GM12878 (cell line): Measurements from ENCODE around the gene OR2B2. TPM values are rescaled to one million over a fixed set of nuclear protein-coding genes. Genes with fewer than 3 reads are reported as not detected.
"Not testable (repeated sequence)": the region's sequence is repeated elsewhere in the genome, so short reads cannot be mapped to it uniquely, and the experiment has no call there.

Experiments used
- ATAC-seq: fragments of 200-7000 bp; cut with Tn5 transposase; 3 replicates; pipeline ENCODE4 v1.9.1; 2020; ENCODE audit warnings: mild to moderate bottlenecking, moderate library complexity
- BruUV-seq: library from RNA; stranded (reverse); fragments of 400-500 nt; replicated peaks from 2 replicates; lab custom pipeline; 2021; lab: Mats Ljungman, UMichigan
- CTCF ChIA-PET: fragments of 300-600 bp; sonication (Branson Sonifier 250); formaldehyde crosslinking; extraction: SDS; loops from one replicate; lab custom pipeline; 2021; ENCODE audit warnings: inconsistent platforms; lab: Yijun Ruan, JAX
- POLR2A ChIA-PET: fragments of 350-600 bp; formaldehyde crosslinking; extraction: SDS; loops from one replicate; lab custom pipeline; 2021; ENCODE audit warnings: inconsistent platforms; lab: Charles Lee
- RAD21 ChIA-PET: fragments of 300-600 bp; sonication (Branson Sonifier 250); formaldehyde crosslinking; loops from one replicate; lab custom pipeline; 2023; ENCODE audit warnings: antibody characterized with exemption; ENCODE audit not compliant: unreplicated experiment; lab: Charles Lee
- SMC1A ChIA-PET: fragments of 300-600 bp; sonication (Branson Sonifier 250); formaldehyde crosslinking; loops from one replicate; lab custom pipeline; 2023; ENCODE audit not compliant: unreplicated experiment, uncharacterized antibody; lab: Charles Lee
- DNase-seq: peaks from one replicate; pipeline ENCODE4 v3.0.0-alpha.2; 2011; ENCODE audit warnings: low read depth, low spot score
- FAIRE-seq: peaks from 3 replicates; lab custom pipeline; 2011; peaks lifted over from hg19 to GRCh38; lab: Jason Lieb, UNC
- H2AFZ ChIP-seq: 2 replicates; pipeline ENCODE4 v1.6.0; 2011; ENCODE audit warnings: low read depth, low read length, control low read depth; ENCODE audit not compliant: control insufficient read depth
- H3K27ac ChIP-seq: 2 replicates; pipeline ENCODE4 v1.5.1; 2011; ENCODE audit warnings: control low read depth; ENCODE audit not compliant: control insufficient read depth, insufficient read depth
- H3K27me3 ChIP-seq, 2 experiments: replicated peaks in 1 of 2; 2 replicates each; pipeline versions ENCODE4 v1.6.0 to v1.6.1; 2011; ENCODE audit warnings: low read length in 1 of 2; ENCODE audit not compliant: control insufficient read depth in 2 of 2, insufficient read depth in 2 of 2
- H3K36me3 ChIP-seq, 2 experiments: 2 replicates each; pipeline ENCODE4 v1.5.1; 2011; ENCODE audit warnings: low read length in 1 of 2; ENCODE audit not compliant: control insufficient read depth in 2 of 2, insufficient read depth in 2 of 2
- H3K4me1 ChIP-seq: 2 replicates; pipeline ENCODE4 v1.6.1; 2011; ENCODE audit warnings: mild to moderate bottlenecking, low read length, moderate library complexity, mixed read lengths; ENCODE audit not compliant: control insufficient read depth, insufficient read depth
- H3K4me2 ChIP-seq: 2 replicates; pipeline ENCODE4 v1.6.0; 2011; ENCODE audit warnings: control low read depth; ENCODE audit not compliant: control insufficient read depth, insufficient read depth
- H3K4me3 ChIP-seq: fragments of 200-600 bp; sonication (generic); 2 replicates; pipeline ENCODE4 v1.5.1; 2016
- H3K79me2 ChIP-seq: 2 replicates; pipeline ENCODE4 v1.6.0; 2011; ENCODE audit warnings: low read length; ENCODE audit not compliant: control insufficient read depth, insufficient read depth
- H3K9ac ChIP-seq: 2 replicates; pipeline ENCODE4 v1.8.0; 2011; ENCODE audit warnings: low read length, control low read depth, mixed read lengths; ENCODE audit not compliant: control insufficient read depth, insufficient read depth
- H3K9me3 ChIP-seq: replicated peaks from 3 replicates; pipeline ENCODE4 v1.5.1; 2011; ENCODE audit warnings: mild to moderate bottlenecking, low read length; ENCODE audit not compliant: control insufficient read depth, insufficient read depth
- H4K20me1 ChIP-seq: 2 replicates; pipeline ENCODE4 v1.6.0; 2011; ENCODE audit not compliant: control insufficient read depth, insufficient read depth
- CBFB ChIP-seq: IDR thresholded peaks from 2 replicates; pipeline ENCODE4 v1.6.1; 2016; ENCODE audit warnings: antibody characterized with exemption, low read depth
- FOS ChIP-seq: IDR thresholded peaks from 3 replicates; pipeline ENCODE4 v1.6.1; 2011; ENCODE audit warnings: borderline replicate concordance; ENCODE audit not compliant: insufficient read length; ENCODE audit errors: extremely low read depth
- SIN3A ChIP-seq: IDR thresholded peaks from 2 replicates; pipeline ENCODE4 v1.6.1; 2012; ENCODE audit warnings: low read depth, low read length, improper control_type of control experiment
- SMAD1 ChIP-seq: fragments of 450-650 bp; IDR thresholded peaks from 2 replicates; pipeline ENCODE4 v1.6.1; 2018; ENCODE audit warnings: mild to moderate bottlenecking, low read depth; ENCODE audit not compliant: partially characterized antibody
- SREBF1 ChIP-seq: IDR thresholded peaks from 2 replicates; pipeline ENCODE4 v1.6.1; 2012; ENCODE audit warnings: mild to moderate bottlenecking, low read length
- USF2 ChIP-seq: IDR thresholded peaks from 2 replicates; pipeline ENCODE4 v1.6.1; 2011; ENCODE audit warnings: low read depth, low read length, improper control_type of control experiment, borderline replicate concordance
- ZSCAN29 ChIP-seq: fragments of 450-650 bp; IDR thresholded peaks from 2 replicates; pipeline ENCODE4 v1.6.1; 2017; ENCODE audit warnings: mild to moderate bottlenecking, moderate library complexity
- WGBS: methylation state at CpG from one replicate; pipeline ENCODE4 v1.1.6; 2016; ENCODE audit warnings: low lambda C conversion rate; ENCODE audit not compliant: insufficient replicate concordance, insufficient coverage; ENCODE audit errors: missing lambda C conversion rate; 5-methylcytosine and 5-hydroxymethylcytosine counted together
- in situ Hi-C: fragments of 300-500 bp; cut with MboI; formaldehyde crosslinking; loops from 9 replicates; pipeline ENCODE4 v1.14.3; 2018; ENCODE audit warnings: mixed read lengths
- intact Hi-C: fragments of 100-400 bp; cut with micrococcal nuclease; formaldehyde crosslinking; loops from one replicate; pipeline ENCODE4 v1.14.2; 2022; ENCODE audit not compliant: unreplicated experiment
- polyA plus RNA-seq, 11 experiments: library from polyadenylated mRNA; depleted of rRNA in 4 of 11; unstranded in 6 of 11; stranded (reverse) in 5 of 11; fragments of >200 nt; fragmentation: Nextera tagmentation in 4 of 11; fragmentation: Illumina TruSeq in 1 of 11; extraction: Ambion mirVana in 4 of 11; extraction: Trizol in 1 of 11; gene quantifications; 1 replicate in 1 of 11; 2 replicates in 10 of 11; pipeline versions ENCODE4 v1.2.1 to v1.2.3, GENCODE V29; 2011 to 2016; ENCODE audit warnings: inconsistent platforms in 2 of 11, missing spikeins in 2 of 11, low read depth in 1 of 11
- total RNA-seq, 4 experiments: library from RNA; depleted of rRNA in 3 of 4; stranded (reverse); fragments of >200 nt in 3 of 4; fragmentation: Illumina TruSeq in 1 of 4; extraction: Trizol in 1 of 4; gene quantifications; 2 replicates each; pipeline versions ENCODE4 v1.2.1 to v1.2.3, GENCODE V29; 2013 to 2021
- TF ChIP-seq, protein P1 (sequence below): fragments of 450-650 bp; IDR thresholded peaks from 2 replicates; pipeline ENCODE4 v1.6.1; 2016; ENCODE audit warnings: mild to moderate bottlenecking
- TF ChIP-seq, protein P2 (sequence below): IDR thresholded peaks from 2 replicates; pipeline ENCODE4 v1.6.1; 2011; ENCODE audit warnings: low read depth, mild to moderate bottlenecking, low read length, moderate library complexity, borderline replicate concordance; ENCODE audit errors: extremely low read depth

OR2B2 gene
- total and polyA plus RNA-seq, 10 of the 15 experiments (the other 5 are each of a cell fraction or from before 2014, with no cell fraction given): not detected

GRCh38 chr6:27943072-27943471 lies 30.9 kb upstream of the OR2B2 start:
- H3K36me3 ChIP-seq, intact Hi-C loops, H3K9ac ChIP-seq, H2AFZ ChIP-seq, H3K4me2 ChIP-seq, H3K9me3 ChIP-seq, POLR2A ChIA-PET, H3K27ac ChIP-seq, RAD21 ChIA-PET, H3K79me2 ChIP-seq, BruUV-seq, DNase-seq, H3K4me1 ChIP-seq, H4K20me1 ChIP-seq, SMC1A ChIA-PET, ATAC-seq, CTCF ChIA-PET, FAIRE-seq, in situ Hi-C loops, H3K27me3 ChIP-seq, H3K4me3 ChIP-seq: not testable (repeated sequence)
- 12% methylated on average over 6 of the region's 6 CpGs for WGBS

DNA sequence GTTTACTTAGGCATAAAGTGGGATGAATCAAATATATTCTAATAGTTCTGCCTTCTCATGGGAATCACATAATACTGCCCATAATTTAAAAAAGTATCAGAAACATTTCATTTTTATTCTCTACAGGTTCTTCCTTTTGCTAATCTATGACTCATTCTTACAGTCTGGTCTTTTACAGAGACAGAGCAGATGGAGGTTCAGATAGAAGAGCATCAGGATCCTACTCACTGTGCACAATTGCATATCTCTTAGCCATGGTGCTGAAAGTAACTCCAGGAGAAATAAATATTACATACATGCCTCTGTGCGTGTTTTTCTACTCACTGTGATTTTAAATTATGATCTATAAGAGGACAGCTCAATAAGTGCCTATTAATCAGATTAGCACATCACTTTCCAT lies 28.6 kb upstream of the OR2B2 start:
- SMC1A ChIA-PET: interaction anchor here (0.7 kb wide), 1 partner anchor 46 kb away, joined by 3 read pairs; no protein-coding TSS in a partner anchor
- Histone ChIP-seq H4K20me1 (no peaks in the 10 kb centered on the region), H3K9me3 (no peaks in the 10 kb centered on the region), H3K9ac (no peak overlapping the region), H3K79me2 (no peaks in the 10 kb centered on the region), H3K4me2 (no peak overlapping the region), H3K4me3 (no peak overlapping the region), H3K36me3 (peaks cover 0 to 3% of the 10 kb centered on the region in 2 experiments; a peak in 2 of 4 replicates), H2AFZ (no peak overlapping the region), H3K27ac (no peak overlapping the region), H3K4me1 (no peaks in the 10 kb centered on the region), H3K27me3 (no peaks in the 10 kb centered on the region)
- WGBS: 63% methylated on average over 1 of the region's 1 CpG
- no TSS peak for BruUV-seq
- in situ Hi-C loops: no loop called here
- no peak for ATAC-seq
- intact Hi-C loops: no loop called here
- RAD21 ChIA-PET: no interaction called here
- POLR2A ChIA-PET: no interaction called here
- FAIRE-seq: no peak
- CTCF ChIA-PET: no interaction called here
- DNase-seq: no peak
- TF ChIP-seq, protein P1, sequence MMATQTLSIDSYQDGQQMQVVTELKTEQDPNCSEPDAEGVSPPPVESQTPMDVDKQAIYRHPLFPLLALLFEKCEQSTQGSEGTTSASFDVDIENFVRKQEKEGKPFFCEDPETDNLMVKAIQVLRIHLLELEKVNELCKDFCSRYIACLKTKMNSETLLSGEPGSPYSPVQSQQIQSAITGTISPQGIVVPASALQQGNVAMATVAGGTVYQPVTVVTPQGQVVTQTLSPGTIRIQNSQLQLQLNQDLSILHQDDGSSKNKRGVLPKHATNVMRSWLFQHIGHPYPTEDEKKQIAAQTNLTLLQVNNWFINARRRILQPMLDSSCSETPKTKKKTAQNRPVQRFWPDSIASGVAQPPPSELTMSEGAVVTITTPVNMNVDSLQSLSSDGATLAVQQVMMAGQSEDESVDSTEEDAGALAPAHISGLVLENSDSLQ: no peak
- TF ChIP-seq FOS (no peak), ZSCAN29 (no peak), SREBF1 (no peak), USF2 (no peak), SIN3A (no peak), CBFB (no peak), SMAD1 (no peak)
- TF ChIP-seq, protein P2, sequence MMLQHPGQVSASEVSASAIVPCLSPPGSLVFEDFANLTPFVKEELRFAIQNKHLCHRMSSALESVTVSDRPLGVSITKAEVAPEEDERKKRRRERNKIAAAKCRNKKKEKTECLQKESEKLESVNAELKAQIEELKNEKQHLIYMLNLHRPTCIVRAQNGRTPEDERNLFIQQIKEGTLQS: no peak
